NCI-H2196 (cell line): ENCODE measurements around the gene SSH2.

Source experiments
- DNase-seq: peaks from one replicate; lab custom pipeline; 2025; ENCODE audit not compliant: unreplicated experiment; lab: John Stamatoyannopoulos, UW

SSH2 gene

DNA sequence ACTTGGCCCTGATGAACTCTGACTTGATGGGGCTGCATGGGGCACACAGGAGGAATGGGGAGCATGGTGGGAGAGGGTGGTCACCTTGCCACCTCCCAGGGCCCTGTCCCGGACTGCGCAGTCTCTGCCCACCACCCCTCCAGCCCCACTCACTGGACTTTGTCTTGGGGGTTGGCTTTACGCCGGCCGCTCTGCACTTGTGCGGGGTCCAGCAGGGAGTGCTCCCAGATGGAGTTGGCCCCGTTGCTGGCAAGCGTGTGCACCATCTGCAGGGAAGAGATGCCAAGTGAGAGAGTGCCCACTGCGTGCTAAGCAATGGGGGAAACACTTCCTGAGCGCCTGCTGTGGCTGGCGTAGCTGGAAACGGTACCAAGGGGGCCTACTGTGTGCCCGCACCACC is 347.3 kb downstream of the SSH2 start:
- DNase-seq: no peak

GRCh38 chr17:29582254-29582765 is 347.7 kb downstream of the SSH2 start:
- no peak for DNase-seq

- DNase-seq: no peak
Measured at GRCh38 chr17:29581583-29582253, 348.3 kb downstream of the SSH2 start.

GRCh38 chr17:29579866-29580771 is 349.9 kb downstream of the SSH2 start:
- DNase-seq: peak; percentile 66

DNA sequence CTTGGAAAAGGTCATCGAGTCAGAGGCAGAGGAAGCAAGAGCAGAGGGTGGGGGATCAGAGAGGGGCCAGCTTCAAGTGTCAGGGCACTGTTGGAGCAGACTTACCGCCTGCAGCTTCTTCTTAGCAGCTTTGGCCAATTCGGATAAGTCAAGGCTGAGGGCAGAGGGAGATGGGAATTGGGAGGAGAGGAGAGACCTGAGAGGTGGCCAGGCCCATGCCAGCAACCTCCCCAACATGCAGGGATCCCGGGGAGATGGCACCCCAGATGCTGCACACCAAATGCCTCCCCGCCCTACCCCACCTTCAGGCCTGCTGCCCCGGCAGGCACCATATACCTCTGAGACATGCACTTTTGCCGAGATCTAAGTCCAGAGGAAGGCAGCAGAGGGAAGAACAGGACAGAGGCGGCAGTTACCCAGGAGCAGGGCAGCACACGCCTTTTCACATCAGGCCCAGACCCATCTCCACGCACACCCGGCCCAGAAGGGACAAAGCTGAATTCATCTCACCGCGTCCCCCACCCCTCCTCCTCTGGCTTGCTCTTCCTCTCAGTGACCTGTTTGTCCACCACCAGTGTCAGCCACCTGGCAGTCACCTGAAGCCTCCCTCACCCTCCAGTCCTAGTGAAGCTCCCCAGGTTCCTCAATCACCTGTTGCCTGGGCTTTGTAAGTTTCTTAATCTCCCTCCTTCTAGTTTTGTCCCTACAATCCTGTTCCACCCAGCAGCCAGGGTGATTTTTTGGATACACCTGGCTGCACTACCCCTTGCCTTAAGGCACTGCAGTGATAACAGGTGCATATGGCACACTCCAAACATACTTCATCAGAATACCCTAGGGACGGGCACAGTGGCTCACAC is 351.2 kb downstream of the SSH2 start:
- no peak for DNase-seq

- DNase-seq: no peak
Measured at GRCh38 chr17:29577385-29578211, 352.4 kb downstream of the SSH2 start.

DNA sequence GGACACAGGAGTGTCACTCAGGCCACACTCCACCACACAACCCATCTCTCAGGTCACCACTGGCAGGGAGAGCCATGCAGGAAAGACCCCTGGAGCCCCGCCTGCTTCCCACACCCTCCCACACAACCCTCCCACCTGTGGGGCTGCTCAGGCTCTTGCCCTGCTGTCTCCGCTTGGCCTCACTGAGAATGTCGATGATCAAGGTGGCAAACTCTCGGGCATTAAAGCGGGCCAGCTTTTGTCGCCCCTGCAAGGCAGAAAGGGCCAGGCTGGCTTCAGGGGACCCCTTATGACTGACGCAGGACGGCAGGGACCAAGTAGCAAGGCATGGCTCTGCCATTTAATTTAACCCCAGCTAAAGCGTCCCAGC is 353.0 kb downstream of the SSH2 start:
- DNase-seq: no peak

DNA sequence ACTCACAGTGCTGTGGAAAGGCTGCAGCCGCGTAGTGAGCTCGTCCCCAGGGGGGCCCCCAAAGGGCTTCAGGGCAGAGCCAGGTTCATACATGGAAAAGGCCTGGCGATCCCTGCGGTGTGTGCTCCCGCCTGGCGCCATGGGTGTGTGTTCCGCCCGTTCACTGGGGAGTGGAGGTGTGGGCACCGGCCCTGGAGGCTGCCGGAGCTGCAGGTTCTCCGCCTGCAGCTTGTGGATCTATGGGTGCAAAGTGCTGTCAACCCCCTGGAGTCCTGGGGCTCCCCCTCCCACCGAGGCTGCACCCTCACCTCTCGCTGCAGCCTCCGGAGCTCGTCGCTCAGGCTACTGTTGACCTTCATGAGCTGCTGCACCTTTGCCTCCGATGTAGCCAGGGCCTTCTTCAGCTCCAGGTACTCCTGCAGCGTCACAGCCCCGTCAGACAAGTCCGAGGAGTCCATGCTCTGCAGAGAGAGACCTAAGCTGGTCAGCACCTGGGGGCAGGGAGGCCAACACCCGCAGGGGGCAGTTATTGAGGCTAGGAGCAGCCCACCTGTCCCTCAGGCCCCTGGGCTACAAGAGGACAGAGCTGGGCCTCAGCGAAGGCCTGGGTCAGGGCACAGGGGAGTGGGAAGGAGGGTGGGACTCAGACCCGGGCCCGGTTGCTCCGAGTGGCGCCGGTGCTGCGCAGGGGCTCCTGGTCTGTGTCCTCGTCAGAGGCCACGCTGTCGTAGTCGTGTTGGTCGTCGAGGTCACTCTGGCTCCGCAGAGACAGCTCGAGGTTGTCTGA is 353.6 kb downstream of the SSH2 start:
- no peak for DNase-seq
